Testis (tissue), 3 donors: ENCODE data around the gene TBC1D9. TPM values are rescaled to one million over a fixed set of nuclear protein-coding genes. Genes with fewer than 3 reads are reported as not detected.

Experiments
- DNase-seq: peaks from one replicate; pipeline ENCODE4 v3.0.0-alpha.2; 2019
- H3K27ac ChIP-seq, 2 donors: fragments of 200-600 bp; sonication (generic); one replicate each; pipeline ENCODE4 v1.5.1; 2019
- H3K27me3 ChIP-seq: fragments of 200-600 bp; sonication (generic); one replicate; pipeline ENCODE4 v1.5.1; 2019
- H3K36me3 ChIP-seq: fragments of 200-600 bp; sonication (generic); one replicate; pipeline ENCODE4 v1.5.1; 2017; ENCODE audit warnings: low read depth; ENCODE audit errors: missing control alignments
- H3K4me1 ChIP-seq: fragments of 200-600 bp; sonication (generic); one replicate; pipeline ENCODE4 v1.5.1; 2019
- H3K4me3 ChIP-seq, 2 donors: fragments of 200-600 bp; sonication (generic); one replicate each; pipeline ENCODE4 v1.5.1; 2017 to 2019
- H3K9me3 ChIP-seq: fragments of 200-600 bp; sonication (generic); one replicate; pipeline ENCODE4 v1.5.1; 2017
- CTCF ChIP-seq, 3 experiments: fragments of 450-650 bp in 2 of 3; fragments of 200-600 bp in 1 of 3; sonication (generic) in 1 of 3; IDR thresholded peaks; one replicate each; pipeline ENCODE4 v1.5.1; 2016 to 2019; ENCODE audit warnings: antibody characterized with exemption in 3 of 3, mild to moderate bottlenecking in 2 of 3, moderate library complexity in 1 of 3
- POLR2A ChIP-seq: fragments of 450-650 bp; IDR thresholded peaks from one replicate; pipeline ENCODE4 v1.6.1; 2017; ENCODE audit warnings: antibody characterized with exemption, mild to moderate bottlenecking, moderate library complexity
- WGBS, 2 donors: methylation state at CpG; one replicate each; pipeline ENCODE4 v1.1.5; 2018; 5-methylcytosine and 5-hydroxymethylcytosine counted together
- intact Hi-C: fragments of 100-400 bp; cut with DNase I; formaldehyde crosslinking; loops from one replicate; pipeline ENCODE4 v1.15.1; 2023; ENCODE audit warnings: low total_unique reads
- polyA plus RNA-seq: library from polyadenylated mRNA; stranded (reverse); fragments of 350-450 nt; fragmentation: Illumina TruSeq; extraction: RNeasy Lipid Tissue Mini Kit (QIAGEN cat#74804); gene quantifications from one replicate; pipeline ENCODE4 v1.2.3, GENCODE V29; 2014; ENCODE audit warnings: low read depth, low replicate concordance; ENCODE audit not compliant: insufficient read depth
- total RNA-seq, 2 donors: library from RNA; depleted of rRNA; stranded (reverse); fragments of >200 nt; gene quantifications; one replicate each; pipeline ENCODE4 v1.2.3, GENCODE V29; 2016

TBC1D9 gene
- total and polyA plus RNA-seq, 3 donors from 2014 or later: 8.6 to 13.1 (median 9.8) TPM

DNA sequence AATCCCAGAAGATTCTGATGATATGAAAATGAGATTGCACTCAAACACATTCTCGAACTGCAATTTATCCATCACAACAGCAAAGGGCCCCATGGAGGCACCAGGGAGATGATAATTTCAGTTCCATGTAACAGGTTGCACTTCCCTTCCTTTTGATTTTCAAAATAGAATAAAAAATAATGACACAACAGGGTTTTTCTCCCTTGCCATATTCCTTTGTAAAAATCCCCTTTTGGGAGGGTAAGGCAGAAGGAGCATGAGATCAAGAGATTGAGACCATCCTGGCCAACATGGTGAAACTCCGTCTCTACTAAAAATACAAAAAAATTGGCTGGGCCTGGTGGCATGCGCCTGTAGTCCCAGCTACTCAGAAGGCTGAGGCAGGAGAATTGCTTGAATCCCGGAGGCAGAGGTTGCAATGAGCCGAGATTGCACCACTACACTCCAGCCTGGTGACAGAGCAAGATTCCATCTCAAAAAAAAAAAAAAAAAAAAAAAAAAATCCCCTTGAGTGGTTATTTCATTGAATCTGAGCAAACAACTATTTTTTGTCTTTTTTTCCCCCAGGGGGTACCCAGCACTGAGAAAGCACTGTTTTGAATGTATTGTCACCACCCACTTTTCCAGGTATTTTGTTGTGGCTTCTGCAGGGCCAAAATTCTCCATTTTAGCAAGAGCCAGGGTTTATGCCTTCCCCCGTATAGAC lies 26.7 kb downstream of the TBC1D9 start:
- Histone ChIP-seq H3K27ac (no peak overlapping the region), H3K36me3 (no peaks in the 10 kb centered on the region), H3K9me3 (no peaks in the 10 kb centered on the region), H3K27me3 (no peaks in the 10 kb centered on the region), H3K4me1 (peaks cover 10% of the 10 kb centered on the region), H3K4me3 (no peak overlapping the region)
- DNase-seq: no peak
- no peak for TF ChIP-seq POLR2A
- no peak for TF ChIP-seq CTCF (IDR thresholded peaks at IDR 0.05)
- 93% methylated on average over 6 of the region's 6 CpGs for WGBS, 2 donors
- intact Hi-C loops: no loop called here

GRCh38 chr4:140726776-140727500 lies 29.2 kb downstream of the TBC1D9 start:
- TF ChIP-seq CTCF (IDR thresholded peaks at IDR 0.05): no peak
- intact Hi-C loops: no loop called here
- H3K27ac ChIP-seq: no peak overlapping the region
- peaks cover 10% of the 10 kb centered on the region for H3K4me1 ChIP-seq
- no peaks in the 10 kb centered on the region for H3K9me3 ChIP-seq
- DNase-seq: no peak
- no peaks in the 10 kb centered on the region for H3K36me3 ChIP-seq
- no peaks in the 10 kb centered on the region for H3K27me3 ChIP-seq
- WGBS, 2 donors: 81 to 88% methylated on average over 3 of the region's 3 CpGs
- H3K4me3 ChIP-seq: no peak overlapping the region

- TF ChIP-seq CTCF (IDR thresholded peaks at IDR 0.05) (no peak), POLR2A (no peak)
- DNase-seq: no peak
- Histone ChIP-seq H3K4me3 (no peak overlapping the region), H3K36me3 (no peaks in the 10 kb centered on the region), H3K9me3 (no peaks in the 10 kb centered on the region), H3K27me3 (no peaks in the 10 kb centered on the region), H3K27ac (no peak overlapping the region), H3K4me1 (peaks cover 10% of the 10 kb centered on the region)
- intact Hi-C loops: no loop called here
- 78 to 92% methylated on average over 5 of the region's 5 CpGs for whole genome bisulfite sequencing, 2 donors
Observed at GRCh38 chr4:140725556-140725955, 30.6 kb downstream of the TBC1D9 start.

DNA sequence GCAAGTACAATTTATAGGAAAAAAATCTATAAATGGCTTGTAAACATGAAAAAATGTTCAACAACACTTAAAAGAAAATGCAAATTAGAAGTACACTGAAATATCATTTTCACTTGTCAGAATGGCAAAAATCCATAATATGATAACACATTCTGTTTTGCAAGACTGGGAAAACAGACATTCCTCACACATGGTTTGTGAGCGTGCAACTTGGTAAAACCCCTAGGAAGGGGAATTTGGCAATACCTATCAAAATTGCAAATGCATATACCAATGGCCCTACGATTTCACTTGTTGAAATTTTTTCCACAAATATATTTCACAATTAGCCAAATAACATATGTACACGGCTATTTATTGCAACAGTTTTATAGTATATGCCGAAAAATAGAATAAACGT lies 31.4 kb downstream of the TBC1D9 start:
- Histone ChIP-seq H3K4me1 (peaks cover 10% of the 10 kb centered on the region), H3K27ac (no peak overlapping the region), H3K9me3 (no peaks in the 10 kb centered on the region), H3K27me3 (no peaks in the 10 kb centered on the region), H3K4me3 (no peak overlapping the region), H3K36me3 (no peaks in the 10 kb centered on the region)
- WGBS, 2 donors: 90 to 96% methylated on average over 5 of the region's 5 CpGs
- TF ChIP-seq POLR2A (no peak), CTCF (IDR thresholded peaks at IDR 0.05) (no peak)
- no peak for DNase-seq
- intact Hi-C loops: no loop called here
